Cortex of kidney (tissue), 1 donor: ENCODE measurements around the gene XIRP1.
"Not testable (repeated sequence)": the region's sequence is repeated elsewhere in the genome, so short reads cannot be mapped to it uniquely, and the experiment has no call there.

Source experiments
- DNase-seq: peaks from one replicate; lab custom pipeline; 2025; lab: John Stamatoyannopoulos, UW

Gene XIRP1

GRCh38 chr3:39192490-39193092 lies at the start of gene XIRP1:
TSS of gene XIRP1 (minus strand) at chr3:39192595. CDS start at chr3:39189445, 3,150 bp downstream.
- DNase-seq, result no peak

GRCh38 chr3:39241561-39241960 lies 49.2 kb upstream of the XIRP1 start:
- DNase-seq, result no peak

- no peak for DNase-seq
These were observed 44.6 kb upstream of the XIRP1 start for GRCh38 chr3:39237027-39237426.

GRCh38 chr3:39234651-39235050 lies 42.3 kb upstream of the XIRP1 start:
- no peak for DNase-seq

- DNase-seq, result no peak
These were observed 40.5 kb upstream of the XIRP1 start for GRCh38 chr3:39232859-39233258.

- DNase-seq, result no peak
These were observed 38.1 kb upstream of the XIRP1 start for GRCh38 chr3:39230453-39230852.

- DNase-seq, result no peak
These were observed 36.1 kb upstream of the XIRP1 start for GRCh38 chr3:39228496-39228895.

GRCh38 chr3:39227596-39227995 lies 35.2 kb upstream of the XIRP1 start:
- DNase-seq, result not testable (repeated sequence)

GRCh38 chr3:39226106-39226741 lies 33.8 kb upstream of the XIRP1 start:
- DNase-seq, result no peak

- DNase-seq, result no peak
These were observed 31.9 kb upstream of the XIRP1 start for GRCh38 chr3:39224288-39224687.

GRCh38 chr3:39222939-39223338 lies 30.5 kb upstream of the XIRP1 start:
- DNase-seq, result no peak

GRCh38 chr3:39222462-39222861 lies 30.1 kb upstream of the XIRP1 start:
- DNase-seq, result no peak

GRCh38 chr3:39221141-39221530 lies 28.7 kb upstream of the XIRP1 start:
- DNase-seq, result no peak

GRCh38 chr3:39220407-39221140 lies 28.2 kb upstream of the XIRP1 start:
- DNase-seq, result no peak

GRCh38 chr3:39219702-39220101 lies 27.3 kb upstream of the XIRP1 start:
- DNase-seq, result no peak

- DNase-seq, result no peak
These were observed 23.9 kb upstream of the XIRP1 start for GRCh38 chr3:39216176-39216790.

GRCh38 chr3:39213613-39214012 lies 21.2 kb upstream of the XIRP1 start:
- no peak for DNase-seq

- no peak for DNase-seq
These were observed 20.3 kb upstream of the XIRP1 start for GRCh38 chr3:39212665-39213064.

GRCh38 chr3:39211332-39212130 lies 19.1 kb upstream of the XIRP1 start:
- no peak for DNase-seq

- no peak for DNase-seq
These were observed 17.7 kb upstream of the XIRP1 start for GRCh38 chr3:39210078-39210477.

- DNase-seq, result no peak
These were observed 17.1 kb upstream of the XIRP1 start for GRCh38 chr3:39209329-39209970.
